ENCODE data around the gene SLIT3. TPM values are rescaled to one million over a fixed set of nuclear protein-coding genes. Genes with fewer than 3 reads are reported as not detected.

Gene SLIT3
- total RNA-seq, 1 donor from 2014 or later: 3.1 TPM

DNA sequence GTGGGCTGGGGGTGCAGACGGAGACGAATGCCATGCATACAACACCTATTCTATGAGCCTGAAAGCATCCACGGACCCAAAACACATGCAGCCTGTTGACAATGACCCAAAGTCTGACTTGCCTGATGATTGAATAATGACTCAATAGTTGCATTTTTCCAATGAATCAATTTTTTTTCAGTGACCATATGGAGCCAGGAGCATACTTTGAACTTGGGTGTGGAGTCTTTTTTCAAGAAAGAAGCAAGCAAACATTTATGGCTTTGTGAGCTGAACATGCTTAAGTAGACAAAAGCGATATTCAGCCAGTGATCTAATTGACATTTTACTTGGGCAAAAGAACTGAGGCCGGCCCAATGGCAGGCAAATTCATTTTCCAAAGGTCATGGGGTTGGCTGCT is 437.9 kb downstream of the SLIT3 start:
- no peak overlapping the region for H3K4me3 ChIP-seq (ENCODE audit: low read depth, low read length)
- DNase-seq (ENCODE audit: low read depth): no peak
- TF ChIP-seq, protein P1, sequence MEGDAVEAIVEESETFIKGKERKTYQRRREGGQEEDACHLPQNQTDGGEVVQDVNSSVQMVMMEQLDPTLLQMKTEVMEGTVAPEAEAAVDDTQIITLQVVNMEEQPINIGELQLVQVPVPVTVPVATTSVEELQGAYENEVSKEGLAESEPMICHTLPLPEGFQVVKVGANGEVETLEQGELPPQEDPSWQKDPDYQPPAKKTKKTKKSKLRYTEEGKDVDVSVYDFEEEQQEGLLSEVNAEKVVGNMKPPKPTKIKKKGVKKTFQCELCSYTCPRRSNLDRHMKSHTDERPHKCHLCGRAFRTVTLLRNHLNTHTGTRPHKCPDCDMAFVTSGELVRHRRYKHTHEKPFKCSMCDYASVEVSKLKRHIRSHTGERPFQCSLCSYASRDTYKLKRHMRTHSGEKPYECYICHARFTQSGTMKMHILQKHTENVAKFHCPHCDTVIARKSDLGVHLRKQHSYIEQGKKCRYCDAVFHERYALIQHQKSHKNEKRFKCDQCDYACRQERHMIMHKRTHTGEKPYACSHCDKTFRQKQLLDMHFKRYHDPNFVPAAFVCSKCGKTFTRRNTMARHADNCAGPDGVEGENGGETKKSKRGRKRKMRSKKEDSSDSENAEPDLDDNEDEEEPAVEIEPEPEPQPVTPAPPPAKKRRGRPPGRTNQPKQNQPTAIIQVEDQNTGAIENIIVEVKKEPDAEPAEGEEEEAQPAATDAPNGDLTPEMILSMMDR (conservative IDR thresholded peaks at IDR 0.05; ENCODE audit: low read depth, low read length): no peak

GRCh38 chr5:168860503-168860902 is 440.4 kb downstream of the SLIT3 start:
- no peak overlapping the region for H3K4me3 ChIP-seq (ENCODE audit: low read depth, low read length)
- TF ChIP-seq, protein P1 (conservative IDR thresholded peaks at IDR 0.05; ENCODE audit: low read depth, low read length): no peak
- no peak for DNase-seq (ENCODE audit: low read depth)

DNA sequence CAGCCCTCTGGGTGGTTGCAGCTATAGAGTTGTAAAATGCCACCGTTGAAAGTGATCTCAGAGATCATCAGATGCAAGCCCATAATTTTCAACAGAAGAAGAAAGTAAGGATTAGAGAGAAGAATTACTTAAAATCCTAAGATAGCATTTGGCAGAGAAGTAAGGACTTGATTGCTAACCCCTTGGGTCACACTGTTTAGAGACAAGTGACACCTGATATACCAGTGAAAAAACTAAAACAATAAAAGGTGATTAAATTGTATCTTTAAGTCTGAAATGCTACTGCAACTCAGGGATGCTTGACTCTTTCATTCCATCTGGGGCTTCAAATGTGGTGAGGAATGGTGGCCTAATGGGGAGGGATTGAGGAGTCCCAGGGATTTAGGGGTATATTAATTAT is 440.9 kb downstream of the SLIT3 start:
- H3K4me3 ChIP-seq (ENCODE audit: low read depth, low read length): no peak overlapping the region
- no peak for DNase-seq (ENCODE audit: low read depth)
- TF ChIP-seq, protein P1 (conservative IDR thresholded peaks at IDR 0.05; ENCODE audit: low read depth, low read length): no peak

DNA sequence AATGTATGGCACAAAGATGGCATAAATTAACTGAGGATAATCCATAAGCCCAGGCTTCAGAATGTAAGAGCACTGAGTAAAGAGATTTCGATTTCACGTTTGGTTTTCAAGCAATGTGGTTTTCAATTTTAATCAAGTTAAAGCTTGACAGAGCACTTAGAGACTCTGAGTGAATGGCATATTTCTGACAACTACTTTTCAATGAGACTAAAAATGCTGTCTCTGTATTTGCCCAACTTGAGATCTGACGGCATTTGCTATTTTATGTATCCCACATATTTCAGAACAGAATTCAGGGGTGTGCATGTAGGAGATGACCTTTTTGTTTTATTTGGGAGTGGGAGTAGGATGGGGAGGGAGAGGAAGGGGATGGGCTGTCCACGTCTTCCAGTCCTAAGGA is 441.5 kb downstream of the SLIT3 start:
- no peak for DNase-seq (ENCODE audit: low read depth)
- H3K4me3 ChIP-seq (ENCODE audit: low read depth, low read length): no peak overlapping the region
- TF ChIP-seq, protein P1 (conservative IDR thresholded peaks at IDR 0.05; ENCODE audit: low read depth, low read length): no peak

- TF ChIP-seq, protein P1 (conservative IDR thresholded peaks at IDR 0.05; ENCODE audit: low read depth, low read length): no peak
- DNase-seq (ENCODE audit: low read depth): no peak
- no peak overlapping the region for H3K4me3 ChIP-seq (ENCODE audit: low read depth, low read length)
Observed at GRCh38 chr5:168858994-168859393, 441.9 kb downstream of the SLIT3 start.

- TF ChIP-seq, protein P1 (conservative IDR thresholded peaks at IDR 0.05; ENCODE audit: low read depth, low read length): no peak
- DNase-seq (ENCODE audit: low read depth): no peak
Observed at GRCh38 chr5:168858371-168858770, 442.6 kb downstream of the SLIT3 start.

DNA sequence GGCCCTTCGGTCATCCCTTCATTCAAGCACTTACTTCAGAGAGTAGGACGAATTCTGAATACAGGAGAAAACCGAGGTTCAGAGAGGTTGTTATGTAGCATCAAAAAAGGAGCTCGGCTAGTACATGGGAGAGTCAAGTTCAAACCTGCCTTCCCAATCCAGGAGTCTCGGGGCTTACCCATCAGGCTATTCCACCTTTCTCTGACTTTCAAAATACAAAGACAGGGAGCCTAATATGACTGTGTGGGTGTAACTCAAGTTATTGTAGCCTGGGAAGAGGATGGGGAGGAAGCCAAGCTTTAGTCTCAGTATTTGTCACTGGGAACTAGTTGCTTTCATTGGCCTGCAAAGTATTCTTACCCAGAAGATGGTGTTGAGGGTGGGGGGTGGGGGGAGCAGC is 447.0 kb downstream of the SLIT3 start:
- no peak overlapping the region for H3K4me3 ChIP-seq (ENCODE audit: low read depth, low read length)

More at GRCh38 chr5:168858371-168858770, 442.6 kb downstream of the SLIT3 start:
- H3K4me3 ChIP-seq (ENCODE audit: low read depth, low read length): no peak overlapping the region

More for the DNA sequence above, 447.0 kb downstream of the SLIT3 start:
- TF ChIP-seq, protein P1 (conservative IDR thresholded peaks at IDR 0.05; ENCODE audit: low read depth, low read length): no peak
- no peak for DNase-seq (ENCODE audit: low read depth)
